ENCODE measurements around the gene APAF1.

APAF1 gene

GRCh38 chr12:98660521-98660920 lies 15.4 kb downstream of the APAF1 start:
- no peak for DNase-seq

GRCh38 chr12:98669751-98670150 lies 24.7 kb downstream of the APAF1 start:
- DNase-seq, result no peak

GRCh38 chr12:98671459-98671858 lies 26.4 kb downstream of the APAF1 start:
- DNase-seq, result no peak

DNA sequence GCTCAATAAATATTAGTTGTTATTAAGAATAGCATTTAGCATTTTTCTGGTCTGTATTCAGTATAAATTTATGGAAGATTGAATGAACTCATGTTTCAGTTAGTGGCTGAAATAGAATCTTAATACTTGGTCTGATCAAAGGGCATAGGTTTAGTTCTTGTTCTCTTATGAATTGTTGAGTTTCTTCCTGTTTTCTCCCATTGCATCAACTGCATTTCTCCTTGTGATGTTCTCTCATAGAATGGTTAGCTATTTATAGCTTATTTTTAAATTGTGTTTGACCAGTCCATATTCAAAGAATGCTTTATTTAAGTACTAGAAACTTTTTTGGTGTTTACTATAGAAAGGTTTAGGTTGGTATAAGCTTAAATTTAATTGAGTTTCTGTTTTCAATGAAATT lies 29.8 kb downstream of the APAF1 start:
- DNase-seq, result no peak

- DNase-seq, result no peak
Observed at GRCh38 chr12:98678236-98678945, 33.3 kb downstream of the APAF1 start.

DNA sequence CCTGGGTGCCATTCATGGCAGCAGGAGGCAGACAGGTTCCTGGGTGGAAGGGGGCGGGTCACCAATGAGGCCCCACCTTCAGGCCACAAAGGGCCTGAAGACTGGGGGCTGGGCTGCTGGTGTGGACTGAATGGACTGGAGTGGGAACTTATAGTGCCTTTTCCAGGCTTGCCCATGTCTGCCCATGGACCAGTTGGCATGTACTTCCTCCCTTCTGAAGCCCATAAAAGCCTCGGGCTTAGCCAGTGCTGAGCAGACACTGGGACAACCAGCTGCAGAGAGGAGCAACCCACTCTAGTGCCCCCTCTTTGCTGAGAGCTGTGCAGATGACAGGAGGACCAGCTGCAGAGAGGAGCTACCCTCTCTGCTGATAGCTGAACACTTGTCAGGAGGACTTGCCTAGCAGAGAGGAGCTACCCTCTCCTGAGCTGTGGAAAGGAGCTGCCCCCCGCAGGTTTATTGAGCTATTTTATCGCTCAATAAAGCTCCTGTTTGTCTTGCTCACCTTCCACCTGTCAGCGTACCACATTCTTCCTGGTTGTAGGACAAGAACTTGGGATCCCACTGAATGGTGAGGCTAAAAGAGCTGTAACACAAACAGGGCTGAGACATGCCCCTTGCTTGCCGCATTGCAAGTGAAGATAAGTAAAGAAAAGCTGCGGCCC lies 34.0 kb downstream of the APAF1 start:
- no peak for DNase-seq

DNA sequence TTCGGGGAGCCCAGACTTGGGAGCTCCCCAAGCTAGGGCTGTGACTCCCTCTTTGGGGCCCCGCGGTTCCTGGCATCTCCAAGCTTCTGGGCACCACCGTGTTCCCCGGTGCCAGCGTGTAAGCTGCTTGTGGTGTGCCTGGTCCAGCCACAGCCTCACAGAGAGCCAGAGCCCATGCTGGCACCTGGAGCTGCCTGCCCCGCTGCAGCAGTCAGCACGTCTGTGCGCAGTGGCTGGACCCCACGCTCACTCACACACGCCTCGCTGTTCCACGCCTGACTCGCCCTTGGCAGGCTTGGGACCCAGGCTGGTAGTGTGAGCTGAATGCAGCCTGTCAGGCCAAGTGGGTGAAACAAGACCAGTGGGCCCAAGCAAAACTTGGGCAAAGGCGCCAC lies 34.5 kb downstream of the APAF1 start:
- DNase-seq, result no peak

GRCh38 chr12:98684199-98684598 lies 39.1 kb downstream of the APAF1 start:
- DNase-seq, result no peak

DNA sequence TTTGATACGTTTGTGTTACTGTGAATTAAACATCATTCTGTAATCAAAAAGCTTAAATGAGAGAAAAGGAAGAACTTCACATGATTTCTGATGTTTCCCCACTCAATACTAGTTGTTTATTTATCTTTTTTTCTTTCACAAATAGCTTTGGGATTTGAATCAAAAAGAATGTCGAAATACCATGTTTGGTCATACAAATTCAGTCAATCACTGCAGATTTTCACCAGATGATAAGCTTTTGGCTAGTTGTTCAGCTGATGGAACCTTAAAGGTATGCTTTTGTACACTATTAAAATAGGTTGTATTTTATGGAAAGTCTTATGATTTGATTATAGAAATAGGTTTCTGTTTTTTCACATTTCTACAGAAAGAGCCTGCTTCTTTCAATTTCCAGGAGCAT lies 41.5 kb downstream of the APAF1 start:
- no peak for DNase-seq

GRCh38 chr12:98691351-98691750 lies 46.3 kb downstream of the APAF1 start:
- no peak for DNase-seq

GRCh38 chr12:98696036-98696646 lies 51.1 kb downstream of the APAF1 start:
- DNase-seq, result no peak

DNA sequence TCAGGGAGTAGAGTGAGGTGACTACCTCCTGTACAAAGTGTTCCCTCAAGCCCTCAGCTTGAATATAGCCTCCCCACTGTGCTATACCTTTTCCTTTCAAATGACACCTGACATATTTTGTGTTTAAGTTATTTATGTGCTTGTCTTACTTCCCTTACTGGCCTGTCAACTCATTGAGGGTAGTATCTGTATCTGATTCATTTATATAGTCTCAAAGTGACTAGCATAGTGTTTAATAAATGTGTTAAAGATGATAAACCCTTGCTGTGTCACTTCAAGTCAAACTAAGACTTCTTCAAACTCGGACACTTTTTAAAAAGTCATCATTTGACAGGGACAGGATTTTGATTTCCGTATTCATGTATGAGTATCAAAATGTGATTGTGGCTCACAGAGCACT lies 52.1 kb downstream of the APAF1 start:
- no peak for DNase-seq

DNA sequence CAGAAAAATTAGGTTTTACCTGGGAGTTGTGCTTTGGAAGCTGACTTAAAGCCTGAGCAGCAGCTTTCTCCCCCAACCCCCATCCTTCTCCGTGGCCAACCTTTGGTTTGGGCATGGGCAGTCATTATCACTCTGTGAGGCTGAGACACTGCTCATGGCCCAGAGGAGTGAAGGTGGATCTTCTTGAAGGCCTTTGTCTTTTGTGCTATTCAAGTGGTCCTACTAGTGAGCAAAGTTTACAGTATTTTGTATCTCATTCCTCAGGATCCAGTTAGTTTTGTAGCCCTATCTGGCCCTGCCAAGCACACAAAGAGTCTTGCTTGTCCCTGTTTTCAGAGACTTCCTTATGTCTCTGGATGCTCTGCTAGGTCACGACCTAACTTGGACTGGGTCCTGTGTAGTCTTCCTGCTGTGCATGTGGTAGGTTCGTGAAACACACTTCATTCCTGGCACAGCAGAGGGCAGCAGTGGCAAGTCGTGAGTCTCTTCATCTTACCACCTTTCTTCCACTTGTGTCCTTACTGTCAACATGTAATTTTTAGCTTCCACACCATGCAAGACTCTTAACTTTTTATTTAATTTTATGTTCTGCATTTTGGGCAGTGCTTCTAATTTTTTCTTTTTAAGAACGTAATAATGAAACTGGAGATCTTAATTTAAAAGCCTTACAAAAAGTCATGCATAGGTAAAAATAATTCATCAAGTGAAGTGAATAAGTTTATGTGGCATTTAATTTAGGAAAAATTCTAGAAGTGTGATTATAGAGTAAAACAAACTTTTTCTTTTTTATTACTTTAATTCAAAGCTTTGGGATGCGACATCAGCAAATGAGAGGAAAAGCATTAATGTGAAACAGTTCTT lies 53.7 kb downstream of the APAF1 start:
- DNase-seq, result peak; percentile 35

- DNase-seq, result peak; percentile 3
Observed at GRCh38 chr12:98699586-98699985, 54.5 kb downstream of the APAF1 start.

DNA sequence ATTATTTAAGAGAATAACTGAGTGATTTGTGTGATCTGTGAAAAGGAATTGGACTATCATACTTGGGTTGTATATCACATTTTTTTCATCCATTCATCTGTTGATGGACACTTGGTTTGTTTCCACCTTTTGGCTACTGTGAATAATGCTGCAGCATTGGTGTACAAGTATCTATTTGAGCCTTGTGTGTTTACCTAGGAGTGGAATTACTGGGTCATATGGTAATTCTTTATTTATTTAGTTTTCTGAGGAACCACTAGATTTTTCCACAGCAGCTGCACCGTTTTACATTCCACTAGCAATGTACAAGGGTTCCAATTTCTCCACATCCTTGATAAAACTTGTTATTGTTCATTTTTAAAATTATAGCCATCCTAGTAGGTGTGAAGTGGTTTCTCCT lies 56.1 kb downstream of the APAF1 start:
- DNase-seq, result no peak

GRCh38 chr12:98709022-98709421 lies 63.9 kb downstream of the APAF1 start:
- DNase-seq, result no peak

GRCh38 chr12:98714426-98714825 lies 69.3 kb downstream of the APAF1 start:
- DNase-seq, result no peak

GRCh38 chr12:98719515-98720504 lies 74.7 kb downstream of the APAF1 start:
- no peak for DNase-seq

- DNase-seq, result no peak
Observed at GRCh38 chr12:98721204-98721702, 76.2 kb downstream of the APAF1 start.

GRCh38 chr12:98724384-98725155 lies 79.5 kb downstream of the APAF1 start:
- DNase-seq, result no peak
